Measurements from ENCODE around the gene ARVCF. TPM values are rescaled to one million over a fixed set of nuclear protein-coding genes. Genes with fewer than 3 reads are reported as not detected.

Gene ARVCF
- total and polyA plus RNA-seq, 2 of the 8 experiments (the other 6 are each of a cell fraction or from before 2014, with no cell fraction given): 31.0 to 43.2 TPM

- TF ChIP-seq, protein P1, sequence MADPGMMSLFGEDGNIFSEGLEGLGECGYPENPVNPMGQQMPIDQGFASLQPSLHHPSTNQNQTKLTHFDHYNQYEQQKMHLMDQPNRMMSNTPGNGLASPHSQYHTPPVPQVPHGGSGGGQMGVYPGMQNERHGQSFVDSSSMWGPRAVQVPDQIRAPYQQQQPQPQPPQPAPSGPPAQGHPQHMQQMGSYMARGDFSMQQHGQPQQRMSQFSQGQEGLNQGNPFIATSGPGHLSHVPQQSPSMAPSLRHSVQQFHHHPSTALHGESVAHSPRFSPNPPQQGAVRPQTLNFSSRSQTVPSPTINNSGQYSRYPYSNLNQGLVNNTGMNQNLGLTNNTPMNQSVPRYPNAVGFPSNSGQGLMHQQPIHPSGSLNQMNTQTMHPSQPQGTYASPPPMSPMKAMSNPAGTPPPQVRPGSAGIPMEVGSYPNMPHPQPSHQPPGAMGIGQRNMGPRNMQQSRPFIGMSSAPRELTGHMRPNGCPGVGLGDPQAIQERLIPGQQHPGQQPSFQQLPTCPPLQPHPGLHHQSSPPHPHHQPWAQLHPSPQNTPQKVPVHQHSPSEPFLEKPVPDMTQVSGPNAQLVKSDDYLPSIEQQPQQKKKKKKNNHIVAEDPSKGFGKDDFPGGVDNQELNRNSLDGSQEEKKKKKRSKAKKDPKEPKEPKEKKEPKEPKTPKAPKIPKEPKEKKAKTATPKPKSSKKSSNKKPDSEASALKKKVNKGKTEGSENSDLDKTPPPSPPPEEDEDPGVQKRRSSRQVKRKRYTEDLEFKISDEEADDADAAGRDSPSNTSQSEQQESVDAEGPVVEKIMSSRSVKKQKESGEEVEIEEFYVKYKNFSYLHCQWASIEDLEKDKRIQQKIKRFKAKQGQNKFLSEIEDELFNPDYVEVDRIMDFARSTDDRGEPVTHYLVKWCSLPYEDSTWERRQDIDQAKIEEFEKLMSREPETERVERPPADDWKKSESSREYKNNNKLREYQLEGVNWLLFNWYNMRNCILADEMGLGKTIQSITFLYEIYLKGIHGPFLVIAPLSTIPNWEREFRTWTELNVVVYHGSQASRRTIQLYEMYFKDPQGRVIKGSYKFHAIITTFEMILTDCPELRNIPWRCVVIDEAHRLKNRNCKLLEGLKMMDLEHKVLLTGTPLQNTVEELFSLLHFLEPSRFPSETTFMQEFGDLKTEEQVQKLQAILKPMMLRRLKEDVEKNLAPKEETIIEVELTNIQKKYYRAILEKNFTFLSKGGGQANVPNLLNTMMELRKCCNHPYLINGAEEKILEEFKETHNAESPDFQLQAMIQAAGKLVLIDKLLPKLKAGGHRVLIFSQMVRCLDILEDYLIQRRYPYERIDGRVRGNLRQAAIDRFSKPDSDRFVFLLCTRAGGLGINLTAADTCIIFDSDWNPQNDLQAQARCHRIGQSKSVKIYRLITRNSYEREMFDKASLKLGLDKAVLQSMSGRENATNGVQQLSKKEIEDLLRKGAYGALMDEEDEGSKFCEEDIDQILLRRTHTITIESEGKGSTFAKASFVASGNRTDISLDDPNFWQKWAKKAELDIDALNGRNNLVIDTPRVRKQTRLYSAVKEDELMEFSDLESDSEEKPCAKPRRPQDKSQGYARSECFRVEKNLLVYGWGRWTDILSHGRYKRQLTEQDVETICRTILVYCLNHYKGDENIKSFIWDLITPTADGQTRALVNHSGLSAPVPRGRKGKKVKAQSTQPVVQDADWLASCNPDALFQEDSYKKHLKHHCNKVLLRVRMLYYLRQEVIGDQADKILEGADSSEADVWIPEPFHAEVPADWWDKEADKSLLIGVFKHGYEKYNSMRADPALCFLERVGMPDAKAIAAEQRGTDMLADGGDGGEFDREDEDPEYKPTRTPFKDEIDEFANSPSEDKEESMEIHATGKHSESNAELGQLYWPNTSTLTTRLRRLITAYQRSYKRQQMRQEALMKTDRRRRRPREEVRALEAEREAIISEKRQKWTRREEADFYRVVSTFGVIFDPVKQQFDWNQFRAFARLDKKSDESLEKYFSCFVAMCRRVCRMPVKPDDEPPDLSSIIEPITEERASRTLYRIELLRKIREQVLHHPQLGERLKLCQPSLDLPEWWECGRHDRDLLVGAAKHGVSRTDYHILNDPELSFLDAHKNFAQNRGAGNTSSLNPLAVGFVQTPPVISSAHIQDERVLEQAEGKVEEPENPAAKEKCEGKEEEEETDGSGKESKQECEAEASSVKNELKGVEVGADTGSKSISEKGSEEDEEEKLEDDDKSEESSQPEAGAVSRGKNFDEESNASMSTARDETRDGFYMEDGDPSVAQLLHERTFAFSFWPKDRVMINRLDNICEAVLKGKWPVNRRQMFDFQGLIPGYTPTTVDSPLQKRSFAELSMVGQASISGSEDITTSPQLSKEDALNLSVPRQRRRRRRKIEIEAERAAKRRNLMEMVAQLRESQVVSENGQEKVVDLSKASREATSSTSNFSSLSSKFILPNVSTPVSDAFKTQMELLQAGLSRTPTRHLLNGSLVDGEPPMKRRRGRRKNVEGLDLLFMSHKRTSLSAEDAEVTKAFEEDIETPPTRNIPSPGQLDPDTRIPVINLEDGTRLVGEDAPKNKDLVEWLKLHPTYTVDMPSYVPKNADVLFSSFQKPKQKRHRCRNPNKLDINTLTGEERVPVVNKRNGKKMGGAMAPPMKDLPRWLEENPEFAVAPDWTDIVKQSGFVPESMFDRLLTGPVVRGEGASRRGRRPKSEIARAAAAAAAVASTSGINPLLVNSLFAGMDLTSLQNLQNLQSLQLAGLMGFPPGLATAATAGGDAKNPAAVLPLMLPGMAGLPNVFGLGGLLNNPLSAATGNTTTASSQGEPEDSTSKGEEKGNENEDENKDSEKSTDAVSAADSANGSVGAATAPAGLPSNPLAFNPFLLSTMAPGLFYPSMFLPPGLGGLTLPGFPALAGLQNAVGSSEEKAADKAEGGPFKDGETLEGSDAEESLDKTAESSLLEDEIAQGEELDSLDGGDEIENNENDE (IDR thresholded peaks at IDR 0.05; ENCODE audit: insufficient replicate concordance, low read length): no peak
- TF ChIP-seq TAF1 (IDR thresholded peaks at IDR 0.05; ENCODE audit: low read depth, low read length) (no peak), BRCA1 (IDR thresholded peaks at IDR 0.05; ENCODE audit: low read depth, low read length) (no peak), RBBP5 (IDR thresholded peaks at IDR 0.05; ENCODE audit: borderline replicate concordance, low read depth, low read length) (no peak), YY1 (IDR thresholded peaks at IDR 0.05; ENCODE audit: low read depth, low read length) (no peak), TAF7 (optimal IDR thresholded peaks at IDR 0.05; ENCODE audit: borderline replicate concordance, low read depth, low read length) (no peak), RNF2 (IDR thresholded peaks at IDR 0.05; ENCODE audit: borderline replicate concordance, low read depth, low read length, missing control alignments, poor library complexity, severe bottlenecking) (no peak), CTBP2 (IDR thresholded peaks at IDR 0.05; ENCODE audit: borderline replicate concordance, insufficient read depth, insufficient read length, low read length) (no peak), CEBPB (IDR thresholded peaks at IDR 0.05; ENCODE audit: low read depth, low read length) (no peak), SIRT6 (IDR thresholded peaks at IDR 0.05; ENCODE audit: low read length) (no peak), CBX8 (IDR thresholded peaks at IDR 0.05; ENCODE audit: borderline replicate concordance, low read depth, low read length) (no peak), RFX5 (IDR thresholded peaks at IDR 0.05; ENCODE audit: borderline replicate concordance, low read depth, low read length) (no peak)
These were observed 39.5 kb upstream of the ARVCF start (continued) for GRCh38 chr22:20056161-20056560.
